GM23338 (cell line): ENCODE data around the gene NADK. TPM values are rescaled to one million over a fixed set of nuclear protein-coding genes. Genes with fewer than 3 reads are reported as not detected.

Source experiments
- ATAC-seq: fragments of 200-7000 bp; cut with Tn5 transposase; 3 replicates; pipeline ENCODE4 v1.9.1; 2020
- DNase-seq: peaks from one replicate; pipeline ENCODE4 v3.0.0-alpha.2; 2015; ENCODE audit warnings: low spot score
- H2AFZ ChIP-seq: fragments of 200-600 bp; sonication (generic); 2 replicates; pipeline ENCODE4 v1.8.0; 2016; ENCODE audit warnings: antibody characterized with exemption, mild to moderate bottlenecking, moderate library complexity
- H3F3A ChIP-seq: fragments of 200-600 bp; sonication (generic); replicated peaks from 2 replicates; pipeline ENCODE4 v1.8.0; 2017; ENCODE audit warnings: antibody characterized with exemption, mixed run types, low read depth
- H3K27ac ChIP-seq: fragments of 200-600 bp; sonication (generic); 2 replicates; pipeline ENCODE4 v1.6.1; 2016; ENCODE audit warnings: low read depth
- H3K27me3 ChIP-seq: fragments of 200-600 bp; sonication (generic); 2 replicates; pipeline ENCODE4 v1.8.0; 2016; ENCODE audit warnings: mild to moderate bottlenecking, mixed run types, moderate library complexity; ENCODE audit not compliant: insufficient read depth
- H3K36me3 ChIP-seq: fragments of 200-600 bp; sonication (generic); 2 replicates; pipeline ENCODE4 v1.8.0; 2016; ENCODE audit warnings: mild to moderate bottlenecking; ENCODE audit not compliant: insufficient read depth
- H3K4me1 ChIP-seq: fragments of 200-600 bp; sonication (generic); 2 replicates; pipeline ENCODE4 v1.8.0; 2016; ENCODE audit warnings: mild to moderate bottlenecking, moderate library complexity; ENCODE audit not compliant: insufficient read depth
- H3K4me2 ChIP-seq: fragments of 200-600 bp; sonication (generic); 2 replicates; pipeline ENCODE4 v1.7.1; 2017; ENCODE audit warnings: mixed run types
- H3K4me3 ChIP-seq: fragments of 200-600 bp; sonication (generic); 2 replicates; pipeline ENCODE4 v1.6.1; 2016; ENCODE audit warnings: mixed run types
- H3K79me2 ChIP-seq: fragments of 200-600 bp; sonication (generic); replicated peaks from 2 replicates; pipeline ENCODE4 v1.8.0; 2017; ENCODE audit warnings: mild to moderate bottlenecking; ENCODE audit not compliant: insufficient read depth
- H3K9me2 ChIP-seq: fragments of 200-600 bp; sonication (generic); 2 replicates; pipeline ENCODE4 v1.8.0; 2017; ENCODE audit not compliant: insufficient read depth
- H4K20me1 ChIP-seq: fragments of 200-600 bp; sonication (generic); replicated peaks from 2 replicates; pipeline ENCODE4 v1.8.0; 2017; ENCODE audit warnings: mild to moderate bottlenecking; ENCODE audit not compliant: insufficient read depth
- H3K27ac Mint-ChIP-seq: 2 replicates; pipeline ENCODE4 v1.8.0; 2020; ENCODE audit warnings: inconsistent platforms, mild to moderate bottlenecking, moderate library complexity, mixed read lengths
- H3K27me3 Mint-ChIP-seq: 3 replicates; pipeline ENCODE4 v1.8.0; 2022; ENCODE audit warnings: low read depth, mild to moderate bottlenecking, moderate library complexity, mixed read lengths, inconsistent platforms; ENCODE audit not compliant: insufficient read depth, poor library complexity
- H3K36me3 Mint-ChIP-seq: 3 replicates; pipeline ENCODE4 v1.8.0; 2021; ENCODE audit warnings: low read depth, mild to moderate bottlenecking, inconsistent platforms, moderate library complexity, mixed read lengths
- H3K4me1 Mint-ChIP-seq: 3 replicates; pipeline ENCODE4 v1.8.0; 2020; ENCODE audit warnings: mild to moderate bottlenecking, inconsistent platforms, mixed read lengths
- H3K4me3 Mint-ChIP-seq: 3 replicates; pipeline ENCODE4 v1.8.0; 2021; ENCODE audit warnings: moderate library complexity, mild to moderate bottlenecking, inconsistent platforms, mixed read lengths
- H3K9me3 Mint-ChIP-seq: 3 replicates; pipeline ENCODE4 v1.8.0; 2020; ENCODE audit warnings: moderate library complexity, mild to moderate bottlenecking, inconsistent platforms, mixed read lengths
- CREB1 ChIP-seq: fragments of 250-450 bp; sonication (Bioruptor Pico); IDR thresholded peaks from 2 replicates; pipeline ENCODE4 v1.5.0; 2020; ENCODE audit warnings: low read depth, mild to moderate bottlenecking, moderate library complexity
- EZH2 ChIP-seq: fragments of 200-600 bp; sonication (generic); IDR thresholded peaks from one replicate; pipeline ENCODE4 v1.8.0; 2017; ENCODE audit warnings: antibody characterized with exemption, mild to moderate bottlenecking, low read depth; ENCODE audit not compliant: unreplicated experiment
- EZH2phosphoT487 ChIP-seq: fragments of 200-600 bp; sonication (generic); IDR thresholded peaks from one replicate; pipeline ENCODE4 v1.8.1; 2018; ENCODE audit warnings: antibody characterized with exemption; ENCODE audit not compliant: unreplicated experiment
- JUNB ChIP-seq: IDR thresholded peaks from one replicate; pipeline ENCODE4 v1.6.1; 2016; ENCODE audit warnings: antibody characterized with exemption; ENCODE audit not compliant: unreplicated experiment
- NANOG ChIP-seq: IDR thresholded peaks from 2 replicates; pipeline ENCODE4 v1.6.1; 2016; ENCODE audit warnings: antibody characterized with exemption, borderline replicate concordance
- POLR2AphosphoS5 ChIP-seq: IDR thresholded peaks from 2 replicates; pipeline ENCODE4 v1.6.1; 2016; ENCODE audit warnings: antibody characterized with exemption, low read depth
- REST ChIP-seq: IDR thresholded peaks from one replicate; pipeline ENCODE4 v1.6.1; 2018; ENCODE audit warnings: antibody characterized with exemption; ENCODE audit not compliant: unreplicated experiment
- STAT1 ChIP-seq: IDR thresholded peaks from one replicate; pipeline ENCODE4 v1.6.1; 2016; ENCODE audit warnings: antibody characterized with exemption; ENCODE audit not compliant: unreplicated experiment
- ZNF114 ChIP-seq: fragments of 250-450 bp; sonication (Bioruptor Pico); IDR thresholded peaks from 2 replicates; pipeline ENCODE4 v1.5.0; 2020; ENCODE audit warnings: mild to moderate bottlenecking, moderate library complexity
- ZNF331 ChIP-seq: fragments of 250-450 bp; sonication (Bioruptor Pico); IDR thresholded peaks from 2 replicates; pipeline ENCODE4 v1.5.0; 2020; ENCODE audit warnings: low read depth, mild to moderate bottlenecking, moderate library complexity
- polyA plus RNA-seq: library from polyadenylated mRNA; unstranded; fragments of >200 nt; fragmentation: Nextera tagmentation; extraction: Ambion mirVana; gene quantifications from 2 replicates; pipeline ENCODE4 v1.2.1, GENCODE V29; 2016
- total RNA-seq: library from RNA; depleted of rRNA; stranded (reverse); fragments of >200 nt; shearing (Covaris generic); gene quantifications from 2 replicates; pipeline ENCODE4 v1.2.3, GENCODE V29; 2014
- TF ChIP-seq, protein P1 (sequence below): IDR thresholded peaks from 2 replicates; pipeline ENCODE4 v1.6.1; 2016; ENCODE audit warnings: antibody characterized with exemption

NADK gene
- total and polyA plus RNA-seq, 2 experiments from 2014 or later, result 45.3 to 73.2 TPM

DNA sequence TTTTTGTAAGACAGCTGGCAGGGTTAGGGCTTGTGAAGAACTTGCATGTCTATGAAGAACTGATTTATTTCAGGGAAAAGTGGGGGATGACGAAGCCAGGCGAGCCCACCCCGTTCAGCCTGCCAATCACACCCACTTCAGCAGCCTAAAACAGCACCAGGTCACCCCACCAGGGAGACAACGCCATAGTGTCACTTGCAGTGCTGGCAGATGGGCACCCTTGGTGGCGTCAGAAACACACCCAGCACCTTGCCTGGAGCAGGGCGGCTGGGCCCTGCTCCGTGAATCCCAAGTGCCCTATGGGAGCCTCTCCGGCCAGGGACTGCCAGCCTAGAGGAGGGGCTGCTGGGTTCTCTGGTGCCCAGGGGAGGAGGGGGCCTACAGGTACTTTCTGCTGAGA lies 5.0 kb upstream of the NADK start:
- Histone ChIP-seq H3K27ac (peak overlapping the region; percentile 95; the same call in 1 of the 2 replicates), H3K4me1 (peaks cover 31% of the 10 kb centered on the region), H2AFZ (no peak overlapping the region), H3K4me2 (peak overlapping the region; percentile 95), H3K79me2 (no peaks in the 10 kb centered on the region), H3K36me3 (peaks cover 30% of the 10 kb centered on the region), H3K4me3 (peak overlapping the region; percentile 64), H3K9me2 (no peaks in the 10 kb centered on the region), H4K20me1 (peaks cover 6% of the 10 kb centered on the region; the same call in 1 of the 2 replicates), H3F3A (peaks cover 58% of the 10 kb centered on the region), H3K27me3 (no peaks in the 10 kb centered on the region)
- Mint-ChIP-seq H3K9me3 (no peaks in the 10 kb centered on the region), H3K4me1 (peaks cover 39% of the 10 kb centered on the region), H3K36me3 (peaks cover 38% of the 10 kb centered on the region), H3K27me3 (peaks cover 34% of the 10 kb centered on the region), H3K4me3 (peak overlapping the region; percentile 17; the same call in 2 of the 3 replicates), H3K27ac (no peak overlapping the region)
- DNase-seq (no peak), ATAC-seq (no peak)
- TF ChIP-seq CREB1 (CRISPR knock-in tag) (no peak), ZNF114 (CRISPR knock-in tag) (no peak)

DNA sequence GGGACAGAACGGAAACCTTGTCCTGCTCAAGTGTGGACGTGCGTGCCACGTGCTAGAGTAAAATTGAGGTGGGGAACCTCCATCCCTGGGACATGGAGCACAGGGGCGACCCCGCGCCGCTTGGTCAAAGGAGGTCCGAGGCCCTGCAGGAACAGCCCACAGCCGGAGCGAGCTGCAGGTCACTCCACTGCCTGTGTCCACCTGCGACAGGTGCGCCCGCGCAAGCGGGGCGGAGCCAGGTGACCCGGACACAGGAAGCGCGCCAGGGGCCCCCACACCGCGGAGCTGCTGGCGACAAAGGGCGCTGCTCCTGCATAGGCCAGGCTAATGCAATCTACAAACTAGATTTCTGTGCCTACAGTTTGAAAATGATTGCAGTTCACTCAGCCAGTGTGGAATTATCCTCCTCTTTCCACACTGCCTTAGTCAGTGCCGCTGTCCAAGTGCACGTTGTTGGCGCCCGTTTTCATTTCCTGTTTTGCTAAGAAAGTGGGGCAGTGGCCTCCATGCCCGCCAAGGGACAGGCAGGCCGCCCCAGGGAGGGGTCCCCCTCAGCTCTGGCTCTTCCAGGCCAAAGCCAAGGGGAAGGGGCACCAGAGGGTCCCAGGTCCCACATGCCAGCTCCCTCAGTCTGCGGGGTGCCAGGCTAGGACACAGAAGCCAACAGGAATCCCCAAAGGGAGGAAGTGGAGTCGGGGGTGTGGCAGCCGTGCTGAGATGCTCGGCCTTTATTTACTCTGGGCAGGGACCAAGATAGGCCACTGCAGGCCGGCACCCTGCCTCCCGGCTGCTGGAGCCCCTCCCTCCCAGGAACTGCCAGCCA lies 4.3 kb upstream of the NADK start:
- H3K4me1 ChIP-seq, result peaks cover 31% of the 10 kb centered on the region
- H3F3A ChIP-seq, result peaks cover 53% of the 10 kb centered on the region
- peak overlapping the region; percentile 95 for H3K27ac ChIP-seq
- H3K36me3 Mint-ChIP-seq, result peaks cover 31% of the 10 kb centered on the region
- ATAC-seq (peak; percentile 33), DNase-seq (peak; percentile 79)
- no peak for TF ChIP-seq REST
- no peak for TF ChIP-seq EZH2
- TF ChIP-seq ZNF331 (CRISPR knock-in tag), result no peak
- no peak for TF ChIP-seq JUNB
- no peak for TF ChIP-seq EZH2phosphoT487
- TF ChIP-seq NANOG, result no peak
- TF ChIP-seq, protein P1, sequence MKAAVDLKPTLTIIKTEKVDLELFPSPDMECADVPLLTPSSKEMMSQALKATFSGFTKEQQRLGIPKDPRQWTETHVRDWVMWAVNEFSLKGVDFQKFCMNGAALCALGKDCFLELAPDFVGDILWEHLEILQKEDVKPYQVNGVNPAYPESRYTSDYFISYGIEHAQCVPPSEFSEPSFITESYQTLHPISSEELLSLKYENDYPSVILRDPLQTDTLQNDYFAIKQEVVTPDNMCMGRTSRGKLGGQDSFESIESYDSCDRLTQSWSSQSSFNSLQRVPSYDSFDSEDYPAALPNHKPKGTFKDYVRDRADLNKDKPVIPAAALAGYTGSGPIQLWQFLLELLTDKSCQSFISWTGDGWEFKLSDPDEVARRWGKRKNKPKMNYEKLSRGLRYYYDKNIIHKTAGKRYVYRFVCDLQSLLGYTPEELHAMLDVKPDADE, result peak; percentile 48; the same call in 1 of the 2 replicates
- TF ChIP-seq STAT1, result no peak
- peak; percentile 53 for TF ChIP-seq POLR2AphosphoS5
- H3K9me3 Mint-ChIP-seq, result no peaks in the 10 kb centered on the region
- H3K79me2 ChIP-seq, result peaks cover 4% of the 10 kb centered on the region
- peak overlapping the region; percentile 64 for H3K4me3 ChIP-seq
- H3K27me3 Mint-ChIP-seq, result peaks cover 37% of the 10 kb centered on the region
- H3K4me1 Mint-ChIP-seq, result peaks cover 39% of the 10 kb centered on the region
- H3K4me2 ChIP-seq, result peak overlapping the region; percentile 95
- H3K27ac Mint-ChIP-seq, result no peak overlapping the region
- H4K20me1 ChIP-seq, result peaks cover 6% of the 10 kb centered on the region; the same call in 1 of the 2 replicates
- H3K9me2 ChIP-seq, result no peaks in the 10 kb centered on the region
- peaks cover 23% of the 10 kb centered on the region for H3K36me3 ChIP-seq
- H2AFZ ChIP-seq, result no peak overlapping the region
- peak overlapping the region; percentile 33; the same call in 2 of the 3 replicates for H3K4me3 Mint-ChIP-seq
- H3K27me3 ChIP-seq, result no peaks in the 10 kb centered on the region
